HL-60/S4 (cell line): Measurements from ENCODE around the gene TNRC6C.
"Not testable (repeated sequence)": the region's sequence is repeated elsewhere in the genome, so short reads cannot be mapped to it uniquely, and the experiment has no call there.

ENCODE experiments used
- in situ Hi-C: fragments of 300-500 bp; cut with MboI; formaldehyde crosslinking; loops from 2 replicates; pipeline ENCODE4 v1.14.3; 2022; ENCODE audit warnings: low sequenced_read_pairs

TNRC6C gene

GRCh38 chr17:78040440-78041385 lies 82.2 kb downstream of the TNRC6C start:
- in situ Hi-C loops: no loop called here

- in situ Hi-C loops: no loop called here
Measured at GRCh38 chr17:78041386-78042179, 83.1 kb downstream of the TNRC6C start.

- in situ Hi-C loops: no loop called here
Measured at GRCh38 chr17:78042542-78042941, 84.0 kb downstream of the TNRC6C start.

- in situ Hi-C loops: no loop called here
Measured at GRCh38 chr17:78043031-78043430, 84.5 kb downstream of the TNRC6C start.

GRCh38 chr17:78044280-78044835 lies 85.9 kb downstream of the TNRC6C start:
- in situ Hi-C loops: no loop called here

GRCh38 chr17:78045316-78045715 lies 86.8 kb downstream of the TNRC6C start:
- in situ Hi-C loops: no loop called here

GRCh38 chr17:78046923-78047322 lies 88.4 kb downstream of the TNRC6C start:
- in situ Hi-C loops: no loop called here

GRCh38 chr17:78048346-78049292 lies 90.1 kb downstream of the TNRC6C start:
- in situ Hi-C loops: no loop called here

- in situ Hi-C loops: no loop called here
Measured at GRCh38 chr17:78049609-78050008, 91.1 kb downstream of the TNRC6C start.

- in situ Hi-C loops: no loop called here
Measured at GRCh38 chr17:78051186-78051972, 92.9 kb downstream of the TNRC6C start.

GRCh38 chr17:78053777-78054468 lies 95.4 kb downstream of the TNRC6C start:
- in situ Hi-C loops: no loop called here

- in situ Hi-C loops: no loop called here
Measured at GRCh38 chr17:78057113-78057740, 98.7 kb downstream of the TNRC6C start.

GRCh38 chr17:78058001-78058400 lies 99.5 kb downstream of the TNRC6C start:
- in situ Hi-C loops: no loop called here

- in situ Hi-C loops: no loop called here
Measured at GRCh38 chr17:78058581-78058980, 100.1 kb downstream of the TNRC6C start.

- in situ Hi-C loops: no loop called here
Measured at GRCh38 chr17:78062596-78062995, 104.1 kb downstream of the TNRC6C start.

GRCh38 chr17:78063489-78063888 lies 105.0 kb downstream of the TNRC6C start:
- in situ Hi-C loops: no loop called here

GRCh38 chr17:78064708-78065107 lies 106.2 kb downstream of the TNRC6C start:
- in situ Hi-C loops: no loop called here

- in situ Hi-C loops: not testable (repeated sequence)
Measured at GRCh38 chr17:78066976-78067375, 108.5 kb downstream of the TNRC6C start.

GRCh38 chr17:78069695-78070094 lies 111.2 kb downstream of the TNRC6C start:
- in situ Hi-C loops: no loop called here
